ENCODE measurements around the gene ADORA1.

DNA sequence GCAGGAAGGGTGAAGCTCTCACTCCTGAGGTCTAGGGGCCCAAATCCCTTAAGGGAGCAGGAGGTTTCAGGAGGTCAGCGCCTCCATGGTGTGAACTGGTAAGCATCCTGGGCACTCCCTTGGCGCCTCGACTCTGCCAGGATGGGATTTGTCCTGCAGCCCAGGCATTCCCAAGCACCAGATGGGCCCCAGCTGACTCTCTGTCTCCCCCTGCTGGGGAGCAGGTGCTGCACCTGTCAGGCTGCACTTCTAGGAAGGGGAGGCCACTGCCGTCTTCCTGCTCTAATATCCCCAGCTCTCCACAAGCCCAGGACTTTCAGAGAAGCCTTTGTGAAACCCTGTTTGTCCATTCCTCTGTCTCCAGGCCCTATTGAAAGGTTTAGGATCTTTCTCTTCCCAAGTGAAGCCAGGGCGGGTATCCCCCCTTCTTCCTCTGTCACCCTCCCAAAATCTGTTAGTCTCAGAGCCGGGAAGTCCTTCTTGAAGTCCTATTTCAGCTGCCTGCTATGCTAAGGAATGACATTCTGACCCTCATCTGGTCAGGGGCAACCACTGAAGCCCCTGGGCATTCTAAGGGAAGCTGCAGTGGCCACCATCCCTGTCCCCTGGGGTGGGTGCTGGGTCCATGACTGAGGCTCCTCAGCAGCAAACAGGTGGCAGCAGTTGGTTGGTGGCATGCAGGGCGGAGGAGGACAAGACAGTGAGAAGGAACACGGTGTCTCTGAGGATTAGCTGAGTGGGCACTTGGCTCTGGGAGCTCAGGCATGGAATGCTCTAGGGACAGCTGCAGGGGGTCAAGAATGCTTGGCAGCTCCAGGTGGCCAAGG lies 44.9 kb downstream of the ADORA1 start:
- TF ChIP-seq CTCF (IDR thresholded peaks at IDR 0.05) (peak; percentile 70), EZH2 (IDR thresholded peaks at IDR 0.05; ENCODE audit: borderline replicate concordance, insufficient read depth, low read depth, low read length, poor library complexity, severe bottlenecking) (no peak)

Data from B cell (primary cell).